ENCODE data around the gene ST6GALNAC5.

DNA sequence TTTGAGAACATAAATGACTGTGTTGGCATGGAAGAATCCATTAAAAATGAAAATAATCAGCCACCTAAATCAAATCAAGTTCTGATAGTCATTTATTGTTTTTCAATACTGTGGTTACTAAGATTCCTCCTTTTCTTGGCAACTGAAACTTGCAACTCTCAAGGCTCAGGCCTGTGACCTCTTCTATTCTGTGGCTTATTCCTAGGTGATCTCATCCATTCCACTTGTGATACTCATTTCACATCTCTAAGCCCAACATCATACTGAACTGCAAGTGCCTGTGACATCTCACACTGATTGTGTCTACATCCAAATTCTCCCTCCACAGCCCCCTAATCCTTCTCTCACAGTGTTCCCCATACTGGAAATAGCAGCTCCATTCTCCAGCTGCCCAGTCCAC is 4.8 kb upstream of the ST6GALNAC5 start:
- TF ChIP-seq CTCF (IDR thresholded peaks at IDR 0.05) (no peak), POLR2AphosphoS5 (IDR thresholded peaks at IDR 0.05; ENCODE audit: low read depth, low read length) (no peak), REST (IDR thresholded peaks at IDR 0.05; ENCODE audit: insufficient read depth in 1 of 2, low read depth in 2 of 2, low read length in 1 of 2) (no peak)

Data from Panc1 (cell line).